Measurements from ENCODE around the gene ZNF580.
A peak's percentile ranks its signal among the peaks of the same experiment; 100 is the strongest.

Gene ZNF580

GRCh38 chr19:55647732-55648584, 7.2 kb downstream of the ZNF580 start, which contains the start of gene CCDC106:
TSS of gene CCDC106 (plus strand) at chr19:55648212. CDS start at chr19:55649047, 835 bp downstream.
- peak; percentile 47 for DNase-seq

GRCh38 chr19:55648585-55649267, 7.9 kb downstream of the ZNF580 start:
- DNase-seq: no peak

- DNase-seq: no peak
Observed at GRCh38 chr19:55649268-55650125, 8.7 kb downstream of the ZNF580 start.

- DNase-seq: no peak
Observed at GRCh38 chr19:55650126-55650557, 9.3 kb downstream of the ZNF580 start.

GRCh38 chr19:55650602-55651230, 9.9 kb downstream of the ZNF580 start:
- DNase-seq: no peak

- no peak for DNase-seq
Observed at GRCh38 chr19:55651236-55651635, 10.4 kb downstream of the ZNF580 start.

GRCh38 chr19:55652311-55653128, 11.7 kb downstream of the ZNF580 start:
- DNase-seq: no peak

- peak; percentile 99 for DNase-seq
Observed at GRCh38 chr19:55653651-55654322, 13.0 kb downstream of the ZNF580 start.

GRCh38 chr19:55654323-55654867, 13.6 kb downstream of the ZNF580 start:
- peak; percentile 100 for DNase-seq

- peak; percentile 97 for DNase-seq
Observed at GRCh38 chr19:55654868-55655647, 14.3 kb downstream of the ZNF580 start, which contains the start of gene U2AF2. TSS of gene U2AF2 (plus strand) at chr19:55655035. CDS start at chr19:55655105, 70 bp downstream.

GRCh38 chr19:55655648-55656040, 14.8 kb downstream of the ZNF580 start:
- DNase-seq: no peak

GRCh38 chr19:55656552-55656951, 15.8 kb downstream of the ZNF580 start:
- DNase-seq: no peak

- no peak for DNase-seq
Observed at GRCh38 chr19:55656988-55657747, 16.4 kb downstream of the ZNF580 start.

GRCh38 chr19:55658846-55659459, 18.2 kb downstream of the ZNF580 start:
- no peak for DNase-seq

GRCh38 chr19:55659822-55660221, 19.0 kb downstream of the ZNF580 start:
- DNase-seq: no peak

- no peak for DNase-seq
Observed at GRCh38 chr19:55660404-55660803, 19.6 kb downstream of the ZNF580 start.

GRCh38 chr19:55660991-55661390, 20.2 kb downstream of the ZNF580 start:
- no peak for DNase-seq

GRCh38 chr19:55661826-55662225, 21.0 kb downstream of the ZNF580 start:
- no peak for DNase-seq

All from NCI-H1436 (cell line).